Measurements from ENCODE around the gene RALGAPA1.
"Not testable (repeated sequence)": the region's sequence is repeated elsewhere in the genome, so short reads cannot be mapped to it uniquely, and the experiment has no call there.

Gene RALGAPA1

GRCh38 chr14:35696119-35696518 is 113.0 kb downstream of the RALGAPA1 start:
- no peak for DNase-seq

- DNase-seq, result no peak
Observed at GRCh38 chr14:35695647-35696046, 113.4 kb downstream of the RALGAPA1 start.

GRCh38 chr14:35695072-35695471 is 114.0 kb downstream of the RALGAPA1 start:
- DNase-seq, result no peak

- no peak for DNase-seq
Observed at GRCh38 chr14:35689000-35689460, 120.1 kb downstream of the RALGAPA1 start.

- no peak for DNase-seq
Observed at GRCh38 chr14:35688126-35688826, 120.8 kb downstream of the RALGAPA1 start.

GRCh38 chr14:35687335-35687939 is 121.7 kb downstream of the RALGAPA1 start:
- DNase-seq, result peak; percentile 13 to 15

GRCh38 chr14:35683688-35684087 is 125.4 kb downstream of the RALGAPA1 start:
- DNase-seq, result not testable (repeated sequence)

GRCh38 chr14:35682802-35683201 is 126.3 kb downstream of the RALGAPA1 start:
- DNase-seq, result no peak

- DNase-seq, result no peak
Observed at GRCh38 chr14:35678403-35679028, 130.6 kb downstream of the RALGAPA1 start.

GRCh38 chr14:35669782-35670181 is 139.3 kb downstream of the RALGAPA1 start:
- no peak for DNase-seq

- no peak for DNase-seq
Observed at GRCh38 chr14:35666429-35667043, 142.6 kb downstream of the RALGAPA1 start.

- no peak for DNase-seq
Observed at GRCh38 chr14:35661875-35662274, 147.2 kb downstream of the RALGAPA1 start.

GRCh38 chr14:35653045-35653444 is 156.1 kb downstream of the RALGAPA1 start:
- DNase-seq, result no peak

GRCh38 chr14:35643513-35643912 is 165.6 kb downstream of the RALGAPA1 start:
- no peak for DNase-seq

GRCh38 chr14:35637851-35638250 is 171.2 kb downstream of the RALGAPA1 start:
- no peak for DNase-seq

- DNase-seq, result no peak
Observed at GRCh38 chr14:35637269-35637668, 171.8 kb downstream of the RALGAPA1 start.

- no peak for DNase-seq
Observed at GRCh38 chr14:35632676-35633075, 176.4 kb downstream of the RALGAPA1 start.

- no peak for DNase-seq
Observed at GRCh38 chr14:35632271-35632670, 176.8 kb downstream of the RALGAPA1 start.

- no peak for DNase-seq
Observed at GRCh38 chr14:35631071-35631805, 177.9 kb downstream of the RALGAPA1 start.

GRCh38 chr14:35628989-35629388 is 180.1 kb downstream of the RALGAPA1 start:
- no peak for DNase-seq

GRCh38 chr14:35626947-35627346 is 182.1 kb downstream of the RALGAPA1 start:
- not testable (repeated sequence) for DNase-seq

GRCh38 chr14:35621996-35622395 is 187.1 kb downstream of the RALGAPA1 start:
- not testable (repeated sequence) for DNase-seq

GRCh38 chr14:35619998-35620397 is 189.1 kb downstream of the RALGAPA1 start:
- not testable (repeated sequence) for DNase-seq

Measured in stimulated activated CD4-positive, alpha-beta T cell treated with anti-CD3 and anti-CD28 coated beads, Interleukin-2, amount 100 ng/mL, for 48 hours (primary cell).